H1 (cell line): ENCODE data around the gene ABCA9. TPM values are rescaled to one million over a fixed set of nuclear protein-coding genes. Genes with fewer than 3 reads are reported as not detected.
A peak's percentile ranks its signal among the peaks of the same experiment; 100 is the strongest.

Experiments
- CTCF ChIA-PET: fragments of 300-600 bp; sonication (Branson Sonifier 250); formaldehyde crosslinking; loops from one replicate; lab custom pipeline; 2021; ENCODE audit not compliant: partially characterized antibody; lab: Charles Lee
- POLR2A ChIA-PET: fragments of 300-600 bp; sonication (Branson Sonifier 250); formaldehyde crosslinking; loops from one replicate; lab custom pipeline; 2021; ENCODE audit warnings: inconsistent platforms; ENCODE audit not compliant: partially characterized antibody; lab: Charles Lee
- DNase-seq, 2 experiments: peaks; one replicate each; pipeline versions ENCODE4 v3.0.0 to v3.0.0-alpha.2; 2010 to 2022; ENCODE audit warnings: low spot score in 2 of 2, low read depth in 1 of 2, mixed read lengths in 1 of 2
- FAIRE-seq: peaks from 2 replicates; lab custom pipeline; 2011; peaks lifted over from hg19 to GRCh38; lab: Jason Lieb, UNC
- H2AFZ ChIP-seq: 2 replicates; pipeline ENCODE4 v1.8.1; 2012; ENCODE audit warnings: low read length, inconsistent platforms
- H2AK5ac ChIP-seq: 2 replicates; pipeline ENCODE4 v1.6.1; 2013; ENCODE audit warnings: low read depth, low read length
- H2BK120ac ChIP-seq: replicated peaks from 2 replicates; pipeline ENCODE3; 2013; ENCODE audit warnings: low read depth, low read length, inconsistent platforms
- H2BK12ac ChIP-seq: 2 replicates; pipeline ENCODE4 v1.6.1; 2013; ENCODE audit warnings: low read depth, low read length
- H2BK15ac ChIP-seq: 2 replicates; pipeline ENCODE4 v1.6.1; 2013; ENCODE audit warnings: low read length
- H2BK20ac ChIP-seq: 2 replicates; pipeline ENCODE4 v1.6.1; 2013; ENCODE audit warnings: low read length
- H2BK5ac ChIP-seq: 2 replicates; pipeline ENCODE4 v1.6.1; 2013; ENCODE audit warnings: low read depth, low read length
- H3K14ac ChIP-seq: 2 replicates; pipeline ENCODE4 v1.6.1; 2013; ENCODE audit warnings: inconsistent platforms; ENCODE audit not compliant: insufficient read length
- H3K18ac ChIP-seq: 2 replicates; pipeline ENCODE4 v1.6.1; 2013; ENCODE audit warnings: low read length; ENCODE audit errors: extremely low read depth
- H3K23ac ChIP-seq: 2 replicates; pipeline ENCODE4 v1.6.1; 2013; ENCODE audit warnings: inconsistent platforms; ENCODE audit not compliant: insufficient read length
- H3K23me2 ChIP-seq: 2 replicates; pipeline ENCODE4 v1.6.1; 2013; ENCODE audit warnings: low read depth, low read length
- H3K27ac ChIP-seq: 2 replicates; pipeline ENCODE4 v1.6.1; 2011; ENCODE audit warnings: low read depth, low read length, inconsistent platforms
- H3K27me3 ChIP-seq, 4 experiments: replicated peaks in 1 of 4; 1 replicate in 1 of 4; 2 replicates in 3 of 4; pipeline versions ENCODE4 v1.6.1 to v1.8.1; 2011 to 2013; ENCODE audit warnings: low read length in 3 of 4, mild to moderate bottlenecking in 3 of 4, inconsistent platforms in 2 of 4, mixed read lengths in 2 of 4, moderate library complexity in 1 of 4; ENCODE audit not compliant: control insufficient read depth in 3 of 4, insufficient read depth in 3 of 4; ENCODE audit errors: extremely low read depth in 1 of 4
- H3K36me3 ChIP-seq, 4 experiments: 2 replicates each; pipeline versions ENCODE4 v1.6.1 to v1.8.1; 2011 to 2013; ENCODE audit warnings: mild to moderate bottlenecking in 4 of 4, low read length in 3 of 4, moderate library complexity in 2 of 4, control low read depth in 1 of 4, inconsistent platforms in 1 of 4; ENCODE audit not compliant: insufficient read depth in 4 of 4, control insufficient read depth in 2 of 4
- H3K4ac ChIP-seq: replicated peaks from 2 replicates; pipeline ENCODE3; 2013; ENCODE audit warnings: low read length, low read depth, mixed read lengths, inconsistent platforms; ENCODE audit not compliant: insufficient read length
- H3K4me1 ChIP-seq, 4 experiments: replicated peaks in 1 of 4; 1 replicate in 1 of 4; 2 replicates in 3 of 4; pipeline versions ENCODE4 v1.6.1 to v1.8.1; 2011 to 2013; ENCODE audit warnings: low read length in 3 of 4, inconsistent platforms in 2 of 4, mixed read lengths in 1 of 4; ENCODE audit not compliant: insufficient read depth in 4 of 4, control insufficient read depth in 3 of 4
- H3K4me2 ChIP-seq, 2 experiments: 2 replicates each; pipeline versions ENCODE4 v1.6.1 to v1.8.1; 2011 to 2013; ENCODE audit warnings: low read depth in 2 of 2, low read length in 2 of 2, control low read depth in 1 of 2, inconsistent platforms in 1 of 2, mild to moderate bottlenecking in 1 of 2; ENCODE audit not compliant: insufficient read depth in 1 of 2
- H3K4me3 ChIP-seq, 4 experiments: fragments of 200-600, 300-600 bp in 1 of 4; sonication (generic), shearing (Covaris generic), sonication (Bioruptor Twin) in 1 of 4; 2 replicates each; pipeline versions ENCODE4 v1.5.1 to v1.8.1; 2011 to 2016; ENCODE audit warnings: low read length in 4 of 4, low read depth in 3 of 4, control low read depth in 2 of 4, inconsistent platforms in 2 of 4, mild to moderate bottlenecking in 2 of 4, mixed read lengths in 1 of 4, moderate library complexity in 1 of 4; ENCODE audit not compliant: insufficient read depth in 2 of 4; ENCODE audit errors: extremely low read depth in 1 of 4
- H3K56ac ChIP-seq: replicated peaks from 2 replicates; pipeline ENCODE3; 2013; ENCODE audit warnings: low read depth, mild to moderate bottlenecking, mixed read lengths, low read length, inconsistent platforms; ENCODE audit not compliant: insufficient read length
- H3K79me1 ChIP-seq: 2 replicates; pipeline ENCODE4 v1.6.1; 2013; ENCODE audit warnings: low read depth, low read length, control low read depth
- H3K79me2 ChIP-seq, 2 experiments: 2 replicates each; pipeline versions ENCODE4 v1.6.1 to v1.8.1; 2012 to 2013; ENCODE audit warnings: low read length in 2 of 2, mild to moderate bottlenecking in 2 of 2, inconsistent platforms in 1 of 2; ENCODE audit not compliant: insufficient read depth in 2 of 2, control insufficient read depth in 1 of 2
- H3K9ac ChIP-seq, 4 experiments: replicated peaks in 1 of 4; 1 replicate in 1 of 4; 2 replicates in 3 of 4; pipeline versions ENCODE4 v1.6.1 to v1.8.1; 2011 to 2013; ENCODE audit warnings: low read depth in 3 of 4, low read length in 3 of 4, control low read depth in 2 of 4, mild to moderate bottlenecking in 2 of 4, moderate library complexity in 2 of 4, inconsistent platforms in 1 of 4; ENCODE audit errors: extremely low read depth in 1 of 4
- H3K9me3 ChIP-seq, 2 experiments: 2 replicates each; pipeline versions ENCODE4 v1.6.1 to v1.8.1; 2012 to 2013; ENCODE audit warnings: mild to moderate bottlenecking in 2 of 2, moderate library complexity in 2 of 2, control low read depth in 1 of 2, inconsistent platforms in 1 of 2, low read depth in 1 of 2, low read length in 1 of 2, mixed read lengths in 1 of 2; ENCODE audit not compliant: insufficient read depth in 2 of 2
- H4K20me1 ChIP-seq, 2 experiments: replicated peaks in 1 of 2; 2 replicates each; pipeline versions ENCODE3 to v1.8.1; 2011 to 2013; ENCODE audit warnings: inconsistent platforms in 2 of 2, low read length in 2 of 2, mild to moderate bottlenecking in 1 of 2; ENCODE audit not compliant: insufficient read depth in 2 of 2, control insufficient read depth in 1 of 2
- H4K5ac ChIP-seq: 2 replicates; pipeline ENCODE4 v1.6.1; 2013; ENCODE audit warnings: low read length, low read depth, mixed read lengths, inconsistent platforms; ENCODE audit not compliant: insufficient read length
- H4K8ac ChIP-seq: 2 replicates; pipeline ENCODE4 v1.8.0; 2013; ENCODE audit warnings: mild to moderate bottlenecking, moderate library complexity, low read length, inconsistent platforms; ENCODE audit not compliant: insufficient read depth; ENCODE audit errors: extremely low read depth
- H4K91ac ChIP-seq: replicated peaks from 2 replicates; pipeline ENCODE3; 2013; ENCODE audit warnings: low read length, mixed read lengths, inconsistent platforms; ENCODE audit not compliant: insufficient read length
- CTCF ChIP-seq, 3 experiments: IDR thresholded peaks; 1 replicate in 2 of 3; 2 replicates in 1 of 3; pipeline versions ENCODE4 v1.5.1 to v1.6.1; 2011; ENCODE audit warnings: low read length in 3 of 3, mild to moderate bottlenecking in 3 of 3, inconsistent platforms in 2 of 3, low read depth in 1 of 3, moderate library complexity in 1 of 3; ENCODE audit not compliant: insufficient read depth in 1 of 3; ENCODE audit errors: control extremely low read depth in 1 of 3
- WGBS, 2 experiments: shearing (Covaris generic) in 1 of 2; methylation state at CpG; one replicate each; pipeline versions ENCODE4 v1.1.6 to v1.1.7; 2013 to 2015; ENCODE audit warnings: low lambda C conversion rate in 2 of 2, mixed read lengths in 2 of 2, inconsistent platforms in 1 of 2, low coverage in 1 of 2, missing lambda C conversion rate in 1 of 2; ENCODE audit not compliant: insufficient replicate concordance in 2 of 2, insufficient coverage in 1 of 2, insufficient read length in 1 of 2; ENCODE audit errors: extremely low coverage in 1 of 2, missing lambda C conversion rate in 1 of 2; 5-methylcytosine and 5-hydroxymethylcytosine counted together
- polyA plus RNA-seq, 7 experiments: library from polyadenylated mRNA; depleted of rRNA in 3 of 7; stranded (reverse) in 5 of 7; unstranded in 2 of 7; fragments of >200 nt in 5 of 7; fragments of 200-250 nt in 2 of 7; gene quantifications; 1 replicate in 5 of 7; 2 replicates in 1 of 7; 4 replicates in 1 of 7; pipeline versions ENCODE4 v1.2.1 to v1.2.3, GENCODE V29; 2011 to 2013; ENCODE audit warnings: missing spikeins in 2 of 7, mixed read lengths in 2 of 7
- total RNA-seq: library from RNA; stranded (reverse); fragmentation: NEBNext Ultra II Directional; extraction: Animal tissue kit (Norgen Biotek cat#: 25700); gene quantifications from 2 replicates; pipeline ENCODE4 v1.2.1, GENCODE V29; 2021

Gene ABCA9
- total and polyA plus RNA-seq, 2 of the 8 experiments (the other 6 are each of a cell fraction or from before 2014, with no cell fraction given) = not detected

- no peak overlapping the region for H3K27ac ChIP-seq
- H3K4ac ChIP-seq = no peak overlapping the region
- no peak overlapping the region for H2BK120ac ChIP-seq
- no peaks in the 10 kb centered on the region for H3K36me3 ChIP-seq
- H3K9ac ChIP-seq = no peak overlapping the region
- no peak overlapping the region for H4K5ac ChIP-seq
- FAIRE-seq (no peak), DNase-seq (no peak)
- H3K27me3 ChIP-seq = no peaks in the 10 kb centered on the region
- no peak overlapping the region for H3K56ac ChIP-seq
- H3K23me2 ChIP-seq = no peaks in the 10 kb centered on the region
- no peak overlapping the region for H3K4me2 ChIP-seq
- POLR2A ChIA-PET = no interaction called here
- H4K20me1 ChIP-seq = no peaks in the 10 kb centered on the region
- no peaks in the 10 kb centered on the region for H3K4me1 ChIP-seq
- no peak overlapping the region for H2BK15ac ChIP-seq
- H2BK12ac ChIP-seq = no peak overlapping the region
- no peak overlapping the region for H3K18ac ChIP-seq
- no peak overlapping the region for H4K91ac ChIP-seq
- H3K79me1 ChIP-seq = no peaks in the 10 kb centered on the region
- H3K23ac ChIP-seq = no peak overlapping the region
- no peak overlapping the region for H3K14ac ChIP-seq
- no peak overlapping the region for H4K8ac ChIP-seq
- 80% methylated on average over 3 of the region's 3 CpGs; no CpG with 5 or more reads in 1 of the 2 experiments for WGBS, 2 experiments
- no peak overlapping the region for H2AK5ac ChIP-seq
- CTCF ChIA-PET = interaction anchor here (1.2 kb wide), 1 partner anchor 255 kb away, joined by 3 read pairs; no protein-coding TSS in a partner anchor
- H2BK5ac ChIP-seq = no peak overlapping the region
- peak overlapping the region; percentile 57; the same call in 1 of the 2 replicates for H2AFZ ChIP-seq
- no peaks in the 10 kb centered on the region for H3K79me2 ChIP-seq
- H3K4me3 ChIP-seq = no peak overlapping the region
- no peaks in the 10 kb centered on the region for H3K9me3 ChIP-seq
- no peak overlapping the region for H2BK20ac ChIP-seq
- TF ChIP-seq CTCF (IDR thresholded peaks at IDR 0.05; ENCODE audit: control extremely low read depth in 1 of 3, insufficient read depth in 1 of 3, low read depth in 1 of 3, low read length in 3 of 3) = no peak
Measured at GRCh38 chr17:69031839-69032238, 28.9 kb downstream of the ABCA9 start.
